Stimulated activated CD4-positive, alpha-beta T cell treated with anti-CD3 and anti-CD28 coated beads, Interleukin-2, amount 100 ng/mL, for 24 hours (primary cell): ENCODE measurements around the gene PCDH8.

Experiments used
- DNase-seq, 2 donors: peaks; one replicate each; pipeline ENCODE4 v3.0.0-alpha.2; 2020

PCDH8 gene

GRCh38 chr13:52811841-52812240, 36.6 kb downstream of the PCDH8 start:
- DNase-seq: no peak

- no peak for DNase-seq
These were observed 37.9 kb downstream of the PCDH8 start for GRCh38 chr13:52810526-52810925.

- no peak for DNase-seq
These were observed 38.4 kb downstream of the PCDH8 start for GRCh38 chr13:52810011-52810410.

GRCh38 chr13:52809310-52809769, 39.1 kb downstream of the PCDH8 start:
- peak; percentile 30 to 54 for DNase-seq

GRCh38 chr13:52808842-52809219, 39.6 kb downstream of the PCDH8 start:
- no peak for DNase-seq

- no peak for DNase-seq
These were observed 42.4 kb downstream of the PCDH8 start for GRCh38 chr13:52806029-52806428.

- DNase-seq: no peak
These were observed 44.2 kb downstream of the PCDH8 start for GRCh38 chr13:52804202-52804641.

GRCh38 chr13:52800856-52801255, 47.6 kb downstream of the PCDH8 start:
- DNase-seq: no peak

- DNase-seq: no peak
These were observed 49.5 kb downstream of the PCDH8 start for GRCh38 chr13:52798770-52799430.

- no peak for DNase-seq
These were observed 51.3 kb downstream of the PCDH8 start for GRCh38 chr13:52797176-52797575.

- DNase-seq: no peak
These were observed 53.9 kb downstream of the PCDH8 start for GRCh38 chr13:52794589-52794988.

- DNase-seq: no peak
These were observed 54.9 kb downstream of the PCDH8 start for GRCh38 chr13:52793515-52794061.
